Tongue (tissue), 2 donors: ENCODE results near the gene SALL3. TPM values are rescaled to one million over a fixed set of nuclear protein-coding genes. Genes with fewer than 3 reads are reported as not detected.

ENCODE experiments used
- DNase-seq: peaks from one replicate; pipeline ENCODE4 v3.0.0-alpha.2; 2015
- total RNA-seq: library from RNA; depleted of rRNA; stranded (reverse); fragments of >200 nt; gene quantifications from one replicate; pipeline ENCODE4 v1.2.3, GENCODE V29; 2014

The SALL3 gene
- total RNA-seq, 1 donor from 2014 or later = not detected

DNA sequence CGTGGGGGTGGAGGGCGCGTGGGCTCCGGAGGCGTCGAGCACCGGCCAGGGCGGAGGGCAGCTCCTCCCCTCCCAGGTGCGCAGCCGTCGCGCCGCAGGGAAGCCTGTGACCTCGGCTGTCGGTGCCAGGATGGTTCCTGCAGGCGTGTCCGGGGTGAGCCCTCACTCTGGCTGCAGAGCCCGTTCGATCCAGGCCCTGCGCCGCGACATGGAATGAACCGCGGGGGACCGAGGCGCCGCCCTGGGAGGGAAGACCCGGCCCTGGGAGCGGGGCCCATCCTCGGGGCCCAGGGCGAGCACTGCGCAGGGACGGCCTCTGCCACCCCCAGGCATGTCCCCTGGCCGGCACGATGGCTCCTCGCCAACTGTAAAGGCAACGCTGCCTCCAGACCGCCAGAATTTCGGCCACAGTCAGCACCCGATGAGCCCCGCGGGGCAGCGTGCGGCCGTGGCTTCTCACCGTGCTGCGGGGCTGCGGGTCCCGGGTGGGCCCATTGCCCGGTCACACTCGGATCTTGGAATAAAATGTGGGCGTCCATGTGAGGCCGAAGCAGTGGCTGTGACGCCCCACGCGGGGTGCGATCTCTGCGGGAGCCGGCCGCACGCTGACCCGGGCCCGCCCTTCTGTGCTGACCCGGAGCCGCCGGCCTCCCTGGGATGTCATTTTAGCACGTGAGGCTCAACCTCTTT lies 26.6 kb downstream of the SALL3 start:
- DNase-seq = no peak

DNA sequence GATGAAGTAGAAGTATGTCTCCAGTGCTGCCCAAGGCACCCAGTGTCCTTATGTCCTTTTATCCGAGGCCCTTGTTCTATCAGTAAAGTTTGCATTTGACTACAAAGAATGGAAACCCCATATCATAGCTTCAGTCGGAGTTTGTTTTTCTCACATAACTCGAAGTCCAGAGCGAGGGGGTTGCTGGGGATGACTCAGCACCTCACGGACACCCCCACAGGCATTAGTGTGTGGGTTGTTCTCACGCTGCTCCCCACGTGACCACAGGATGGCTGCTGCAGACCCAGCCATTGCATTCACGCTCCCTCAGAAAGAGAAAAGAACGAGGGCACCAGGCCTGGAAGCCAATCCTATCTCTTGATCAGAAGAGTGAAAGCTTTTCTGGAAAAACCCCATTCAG lies 27.8 kb downstream of the SALL3 start:
- no peak for DNase-seq

DNA sequence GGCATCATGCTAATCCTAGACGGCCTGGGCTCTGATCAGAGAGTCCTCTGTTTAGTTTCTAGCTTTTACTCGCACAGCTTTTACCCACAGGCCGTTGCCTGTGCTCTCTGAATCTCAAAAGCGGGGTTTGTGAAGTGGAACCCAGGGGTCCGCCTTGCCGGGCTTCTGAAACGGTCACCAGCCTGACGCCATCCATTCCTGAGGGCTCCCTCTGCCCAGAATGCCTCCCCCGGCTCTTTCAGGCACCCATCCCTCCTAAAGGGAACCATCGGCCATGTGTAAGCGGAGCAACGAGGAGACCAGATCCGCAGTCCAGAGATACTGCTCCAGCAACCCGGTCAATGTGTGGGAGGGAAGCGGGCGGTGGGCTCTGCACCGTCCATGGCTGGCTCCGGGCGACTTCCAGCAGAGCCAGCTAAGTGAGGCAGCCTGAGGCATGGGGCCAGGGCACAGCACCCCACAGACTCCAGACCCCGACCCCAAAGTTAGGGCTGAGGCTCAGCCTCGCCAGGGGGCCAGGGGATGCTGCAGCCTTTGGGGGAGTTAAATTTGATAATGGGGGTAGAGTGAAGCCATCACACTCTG lies 28.8 kb downstream of the SALL3 start:
- DNase-seq = no peak

DNA sequence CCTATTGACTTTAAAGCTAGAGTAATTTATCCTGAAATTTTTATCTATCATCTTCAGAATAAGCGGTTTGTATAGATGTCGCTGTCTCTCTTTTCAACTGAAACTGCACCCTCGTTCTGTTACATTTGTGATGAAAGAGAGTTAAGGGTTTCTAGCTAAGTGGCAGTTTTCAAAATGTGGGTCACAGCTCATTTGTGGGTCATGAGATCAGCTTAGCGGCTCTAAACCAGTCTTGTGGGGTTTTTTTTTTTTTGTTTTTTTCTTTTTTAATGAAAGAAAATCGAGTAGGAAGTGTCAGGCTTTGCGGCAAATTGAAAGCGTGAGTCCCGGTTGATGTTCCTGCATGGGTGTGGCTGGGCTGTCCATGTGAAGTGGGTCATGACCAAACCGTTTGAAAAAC lies 31.2 kb downstream of the SALL3 start:
- DNase-seq = no peak

DNA sequence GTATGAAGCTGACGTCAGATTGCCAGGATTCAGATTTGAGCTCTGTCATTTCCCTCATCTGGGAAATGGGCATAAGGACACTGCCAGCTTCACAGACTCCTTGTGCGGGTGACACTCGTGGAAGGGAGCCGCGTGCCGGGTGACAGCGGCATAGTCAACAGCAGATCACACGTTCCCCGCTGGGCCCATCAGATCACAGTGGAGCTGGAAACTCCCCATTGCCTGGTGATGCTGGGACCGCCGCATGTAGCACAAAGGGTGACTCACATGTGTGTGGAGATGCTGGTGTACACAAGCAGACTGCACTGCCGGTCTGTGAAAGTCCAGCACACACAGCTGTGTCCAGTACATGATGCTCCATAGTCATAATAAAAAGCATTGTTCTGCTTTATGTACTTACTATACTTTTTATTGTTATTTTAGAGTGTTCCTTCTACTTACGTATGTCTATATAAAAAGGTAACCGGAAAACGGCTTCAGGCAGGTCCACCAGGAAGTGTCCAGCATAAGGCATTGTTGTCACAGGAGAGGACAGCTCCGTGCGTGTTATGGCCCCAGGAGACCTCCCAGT lies 31.8 kb downstream of the SALL3 start:
- DNase-seq = no peak

DNA sequence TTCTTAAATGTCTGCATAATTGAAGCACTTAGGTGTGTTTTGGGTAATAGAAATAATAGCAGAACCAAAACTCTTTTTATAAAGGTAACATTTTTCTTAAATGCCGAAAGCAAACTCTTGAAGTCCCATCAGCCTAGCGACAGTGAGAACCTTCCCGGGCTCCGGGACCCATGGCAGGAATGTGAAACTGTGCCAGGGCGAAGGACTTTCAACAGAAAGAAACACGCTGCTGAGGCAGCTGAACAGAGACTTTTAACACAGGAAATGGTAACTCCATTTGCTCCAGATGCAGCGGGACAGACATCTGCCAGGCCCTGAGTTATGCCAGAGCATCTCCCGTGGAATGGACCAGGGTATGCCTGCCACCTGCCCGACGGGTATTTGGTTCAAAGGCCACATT lies 34.3 kb downstream of the SALL3 start:
- DNase-seq = no peak

DNA sequence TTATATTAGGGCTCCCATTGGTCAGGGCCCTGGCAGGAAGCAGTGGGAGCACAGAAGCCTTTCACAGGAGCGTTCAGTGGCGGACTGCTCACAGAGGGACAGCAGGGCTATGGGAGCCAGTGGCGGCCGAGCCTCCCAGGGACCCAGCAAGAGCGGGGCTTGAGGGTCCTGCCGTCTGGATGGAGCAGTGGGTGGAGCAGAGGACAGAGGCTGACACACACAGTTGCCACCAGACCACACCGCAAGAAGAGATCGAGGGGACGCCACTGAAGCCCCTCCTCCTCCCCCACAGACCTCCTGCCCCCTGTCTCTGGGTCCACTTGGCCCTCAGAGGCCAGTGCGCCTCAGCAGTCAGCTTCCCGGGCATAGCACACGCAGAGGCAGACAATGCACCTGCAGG lies 39.3 kb downstream of the SALL3 start:
- DNase-seq = no peak

DNA sequence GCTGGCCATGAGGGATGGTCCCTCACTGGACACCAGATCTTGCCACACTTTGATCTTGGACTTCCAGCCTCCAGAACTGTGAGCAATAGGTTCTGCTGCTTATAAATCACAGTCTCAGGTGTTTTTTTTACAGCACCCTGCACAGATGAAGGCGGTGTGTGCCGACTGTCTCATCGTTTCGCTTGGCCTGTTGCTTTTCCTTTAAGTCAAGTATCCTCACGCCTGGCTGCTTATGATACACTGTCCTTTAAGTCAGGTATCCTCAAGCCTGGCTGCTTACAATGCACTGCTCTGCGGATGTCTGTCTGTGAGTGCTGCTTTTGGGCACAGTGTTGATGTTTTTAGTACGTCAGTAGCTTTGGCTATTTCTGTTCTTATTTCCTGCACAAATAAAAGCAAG lies 40.3 kb downstream of the SALL3 start:
- DNase-seq = no peak

DNA sequence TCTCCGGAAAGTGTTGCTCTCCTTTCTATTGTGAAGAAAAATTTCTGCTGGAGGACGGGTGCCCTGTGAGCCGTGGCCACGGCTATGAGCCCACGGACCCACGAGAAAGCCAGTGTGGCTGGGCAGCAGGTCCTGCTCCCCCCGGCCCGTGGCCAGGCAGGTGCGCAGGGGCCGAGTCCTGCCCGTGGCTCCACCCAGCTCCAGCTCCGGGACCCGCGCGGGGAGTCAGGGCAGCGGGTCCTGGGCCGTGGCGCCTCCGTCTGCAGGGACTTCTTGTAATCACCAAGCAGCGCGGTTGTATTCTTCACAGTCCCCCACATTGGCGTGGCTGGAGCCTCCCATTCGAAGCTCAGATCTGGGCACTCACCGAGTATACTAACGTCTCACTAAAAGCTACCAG lies 43.0 kb downstream of the SALL3 start:
- DNase-seq = no peak

DNA sequence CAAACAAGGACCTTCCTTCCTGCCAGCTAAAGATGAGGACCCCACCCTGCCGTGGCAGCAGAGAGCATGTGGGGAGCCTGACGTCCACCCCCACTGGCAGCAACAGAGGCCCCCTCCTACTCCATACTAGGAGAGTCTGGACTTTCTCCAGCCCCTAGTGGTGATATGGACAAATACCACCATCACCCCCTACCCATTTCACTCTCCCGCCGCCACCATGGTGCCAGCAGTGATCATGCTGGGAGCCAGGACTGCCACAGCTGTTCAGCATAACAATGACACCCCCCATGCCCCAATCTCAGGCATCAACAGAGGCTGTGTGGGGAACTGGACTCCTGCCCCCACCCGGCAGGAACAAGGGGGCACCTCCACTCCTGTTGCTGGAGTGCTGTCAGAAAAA lies 46.9 kb downstream of the SALL3 start:
- no peak for DNase-seq

DNA sequence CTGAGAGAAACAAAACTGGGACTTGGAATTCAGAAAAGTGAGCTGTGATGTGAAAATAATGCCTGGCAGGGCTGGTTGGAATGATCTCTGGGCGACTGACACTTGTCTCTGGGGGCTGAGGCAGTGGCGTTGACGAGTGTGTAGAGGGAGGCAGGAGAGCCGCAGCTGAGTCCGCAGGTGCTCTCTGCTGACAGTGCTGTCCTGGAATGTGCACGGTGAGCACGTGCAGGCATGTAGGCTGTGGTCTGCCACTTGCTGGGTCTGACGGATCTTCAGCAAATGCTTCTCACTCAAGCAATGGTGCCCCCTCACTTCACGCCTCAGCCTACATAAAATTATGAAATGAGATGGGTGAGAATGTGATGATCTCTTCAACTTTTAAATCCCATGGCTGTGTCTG lies 51.1 kb downstream of the SALL3 start:
- no peak for DNase-seq

DNA sequence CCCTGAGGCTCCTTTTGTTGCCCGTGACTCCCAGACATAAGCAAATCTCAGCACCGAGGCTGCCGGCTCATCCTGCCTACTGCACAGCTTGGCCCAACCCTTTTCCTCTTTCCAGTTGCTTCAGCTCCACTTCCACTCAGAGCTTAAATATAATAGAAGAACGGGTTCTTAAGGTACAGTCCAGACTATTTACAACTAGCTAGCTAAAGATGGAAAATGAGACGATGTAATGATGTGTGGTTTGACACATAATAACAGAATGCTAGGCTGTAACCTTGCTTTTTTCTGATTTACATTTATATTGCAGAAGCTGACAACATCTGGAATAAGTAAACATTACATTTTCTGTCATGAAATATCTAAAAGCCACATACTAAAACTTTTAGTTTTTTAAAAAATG lies 62.7 kb downstream of the SALL3 start:
- DNase-seq = no peak

DNA sequence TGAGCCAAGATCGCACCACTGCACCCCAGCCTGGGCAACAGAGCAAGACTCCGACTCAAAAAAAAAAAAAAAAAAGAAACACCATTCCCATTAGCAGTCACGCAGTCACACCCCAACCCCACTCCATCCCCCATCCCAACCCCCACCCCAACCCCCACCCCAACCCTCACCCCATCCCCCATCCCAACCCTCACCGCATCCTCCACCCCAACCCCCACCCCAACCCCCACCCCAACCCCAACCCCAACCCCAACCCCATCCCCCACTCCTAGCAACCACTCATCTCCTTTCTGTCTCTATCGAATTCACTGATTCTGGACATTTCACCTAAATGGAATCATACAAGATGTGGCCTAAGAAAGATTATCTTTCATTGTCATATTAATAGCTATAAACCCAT lies 63.7 kb downstream of the SALL3 start:
- DNase-seq = no peak

DNA sequence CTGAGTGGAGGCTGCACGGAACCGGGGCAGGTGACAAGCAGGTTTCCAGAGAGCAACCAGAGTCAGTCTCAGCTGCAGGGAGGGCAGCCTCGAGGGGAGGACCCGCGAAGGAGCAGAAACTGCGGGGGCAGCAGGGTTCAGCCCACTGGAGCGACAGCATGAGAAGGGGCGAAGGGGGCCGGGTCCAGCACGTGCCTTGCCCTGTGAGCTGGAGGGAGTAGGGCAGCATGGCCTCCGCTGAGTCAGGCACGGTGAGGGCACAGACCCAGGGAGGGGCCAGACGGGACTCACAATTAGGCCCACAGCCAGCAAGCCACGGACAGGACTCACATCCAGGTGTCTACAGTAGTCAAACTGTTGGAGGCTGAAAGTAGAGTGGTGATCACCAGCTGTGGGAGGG lies 66.9 kb downstream of the SALL3 start:
- no peak for DNase-seq

DNA sequence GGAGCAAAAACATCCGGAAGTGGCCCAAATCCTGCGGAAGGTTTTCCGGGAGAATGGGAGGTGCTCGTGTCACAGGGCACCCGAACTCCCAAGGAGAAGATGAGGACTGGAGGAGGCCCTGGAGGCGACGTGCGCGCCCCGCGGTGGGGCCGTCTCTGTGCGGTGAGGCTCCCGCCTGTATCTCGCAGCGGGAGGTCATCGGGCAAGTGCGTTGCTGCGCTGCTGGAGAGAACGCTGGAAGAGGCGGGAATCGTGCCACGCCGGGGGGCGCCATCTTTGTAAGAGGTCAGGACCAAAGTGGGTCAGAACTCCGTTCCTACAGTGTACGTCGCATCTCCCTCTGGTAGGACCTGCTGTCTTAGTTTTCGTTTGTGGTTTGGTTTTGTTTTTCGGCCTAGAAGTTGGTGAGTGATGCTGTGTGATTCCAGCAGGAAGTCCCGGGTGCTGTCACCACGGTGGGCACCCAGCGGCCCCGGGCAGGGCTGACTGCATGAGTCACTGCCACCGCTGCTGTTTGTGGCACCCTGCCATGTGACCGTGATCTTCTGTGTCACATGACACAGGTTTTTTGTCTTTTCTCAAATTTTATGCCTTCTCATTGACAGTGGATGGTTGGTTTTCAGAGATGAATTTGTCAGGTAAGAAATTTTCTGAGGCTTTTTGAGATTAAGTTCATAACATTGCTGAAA lies 68.1 kb downstream of the SALL3 start:
- no peak for DNase-seq

DNA sequence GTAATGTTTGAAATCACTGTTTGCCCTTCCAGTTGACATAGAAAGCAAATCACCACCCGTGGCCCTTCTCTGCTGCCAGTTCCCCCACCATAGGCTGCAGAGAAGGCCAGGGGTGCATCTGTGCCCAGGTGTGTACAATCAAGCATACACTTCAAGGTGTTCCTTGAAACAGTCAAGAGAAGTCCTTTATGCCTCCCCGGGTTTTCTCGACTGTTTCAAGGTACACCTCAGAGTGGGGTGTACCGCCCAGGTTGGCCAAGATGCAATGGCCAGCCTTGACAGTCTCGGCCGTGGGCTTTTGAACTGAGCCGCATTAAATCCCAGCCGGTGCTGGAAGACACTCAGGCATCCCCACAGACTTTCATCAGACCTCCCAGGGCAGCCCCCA lies 68.6 kb downstream of the SALL3 start:
- no peak for DNase-seq

DNA sequence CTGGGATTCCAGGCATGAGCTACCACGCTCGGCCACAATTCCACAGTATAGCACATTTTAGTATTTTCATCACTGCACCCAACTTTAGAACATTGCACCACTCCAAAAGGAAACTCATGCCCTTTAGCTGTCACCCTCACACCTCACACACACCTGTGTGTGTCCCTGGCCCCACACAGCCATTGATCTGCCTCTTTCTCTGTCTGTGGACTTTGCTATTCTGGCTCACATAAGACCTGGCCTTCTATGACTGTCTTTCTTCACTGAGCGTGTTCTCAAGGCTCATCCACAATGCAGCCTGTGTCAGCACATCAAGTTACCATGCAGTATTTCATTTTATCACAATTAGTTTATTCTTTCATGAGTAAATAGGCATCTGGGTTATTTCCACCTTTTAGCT lies 69.9 kb downstream of the SALL3 start:
- DNase-seq = no peak

Other genes starting within 250 kb of the SALL3 start
- 84.5 TPM for gene ATP9B, start 89.6 kb downstream of the SALL3 start, total RNA-seq